ENCODE data around the gene PDXK.
"Not testable (repeated sequence)": the region's sequence is repeated elsewhere in the genome, so short reads cannot be mapped to it uniquely, and the experiment has no call there.

PDXK gene

GRCh38 chr21:43697758-43698643, 20.9 kb upstream of the PDXK start:
- in situ Hi-C loops (cut with MboI; ENCODE audit: low sequenced_read_pairs), result no loop called here

DNA sequence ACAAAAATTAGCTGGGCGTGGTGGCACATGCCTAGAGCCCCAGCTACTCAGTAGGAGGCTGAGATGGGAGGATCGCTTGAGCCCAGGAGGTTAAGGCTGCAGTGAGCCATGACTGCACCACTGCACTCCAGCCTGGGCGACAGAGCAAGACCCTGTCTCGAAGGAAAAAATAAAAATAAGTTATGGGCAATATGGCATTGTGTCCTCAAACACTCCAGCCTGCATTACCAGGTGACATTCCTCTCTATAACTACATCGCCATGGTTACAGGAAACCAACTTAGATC, 19.5 kb upstream of the PDXK start:
- in situ Hi-C loops (cut with MboI; ENCODE audit: low sequenced_read_pairs), result not testable (repeated sequence)

GRCh38 chr21:43699933-43700599, 18.9 kb upstream of the PDXK start:
- in situ Hi-C loops (cut with MboI; ENCODE audit: low sequenced_read_pairs), result no loop called here

DNA sequence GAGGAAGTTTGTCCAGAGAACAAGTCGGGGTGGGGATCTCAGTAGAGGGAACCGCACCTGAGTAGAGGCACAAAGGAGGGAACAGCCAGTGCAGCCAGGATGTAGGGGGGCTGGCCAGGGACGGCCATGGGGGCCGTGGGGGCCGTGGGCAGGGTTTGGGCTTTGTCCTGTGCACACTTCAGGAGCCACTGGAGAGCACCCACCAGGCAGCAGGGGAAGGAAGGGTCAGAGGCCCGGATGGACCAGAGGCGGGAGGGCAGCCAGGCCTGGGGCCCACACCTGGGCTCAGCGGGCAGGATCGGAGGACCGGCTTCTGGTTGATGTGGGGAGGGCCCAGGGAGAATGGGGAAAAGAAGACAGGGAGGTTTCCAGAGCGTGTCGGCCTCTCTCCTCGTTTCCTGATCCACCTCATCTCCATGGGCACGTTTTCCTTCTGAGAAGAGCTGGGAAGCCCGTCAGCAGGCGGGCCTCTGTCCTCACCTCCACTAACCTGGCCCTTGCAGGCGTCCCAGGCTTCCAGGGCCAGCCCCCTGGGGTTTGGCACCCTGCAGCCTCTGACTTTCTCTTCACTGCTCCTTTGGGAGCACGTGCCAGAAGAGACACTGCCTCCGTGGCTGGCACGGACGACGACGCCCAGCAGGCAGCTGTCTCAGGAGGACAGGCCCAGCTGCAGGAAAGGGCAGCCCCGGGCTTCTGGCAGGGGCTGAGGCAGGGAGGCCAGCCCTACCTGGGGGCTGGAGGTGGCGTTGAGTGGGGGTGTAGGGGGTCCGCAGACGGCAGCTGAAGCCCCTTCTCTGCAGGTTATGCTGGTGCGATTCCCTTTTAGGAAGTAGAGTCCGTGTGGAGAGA, 16.8 kb upstream of the PDXK start:
- in situ Hi-C loops (cut with MboI; ENCODE audit: low sequenced_read_pairs), result no loop called here

GRCh38 chr21:43702785-43703034, 16.2 kb upstream of the PDXK start:
- in situ Hi-C loops (cut with MboI; ENCODE audit: low sequenced_read_pairs), result no loop called here

GRCh38 chr21:43703035-43703880, 15.7 kb upstream of the PDXK start:
- in situ Hi-C loops (cut with MboI; ENCODE audit: low sequenced_read_pairs), result no loop called here

- in situ Hi-C loops (cut with MboI; ENCODE audit: low sequenced_read_pairs), result no loop called here
Measured at GRCh38 chr21:43707462-43707861, 11.5 kb upstream of the PDXK start.

DNA sequence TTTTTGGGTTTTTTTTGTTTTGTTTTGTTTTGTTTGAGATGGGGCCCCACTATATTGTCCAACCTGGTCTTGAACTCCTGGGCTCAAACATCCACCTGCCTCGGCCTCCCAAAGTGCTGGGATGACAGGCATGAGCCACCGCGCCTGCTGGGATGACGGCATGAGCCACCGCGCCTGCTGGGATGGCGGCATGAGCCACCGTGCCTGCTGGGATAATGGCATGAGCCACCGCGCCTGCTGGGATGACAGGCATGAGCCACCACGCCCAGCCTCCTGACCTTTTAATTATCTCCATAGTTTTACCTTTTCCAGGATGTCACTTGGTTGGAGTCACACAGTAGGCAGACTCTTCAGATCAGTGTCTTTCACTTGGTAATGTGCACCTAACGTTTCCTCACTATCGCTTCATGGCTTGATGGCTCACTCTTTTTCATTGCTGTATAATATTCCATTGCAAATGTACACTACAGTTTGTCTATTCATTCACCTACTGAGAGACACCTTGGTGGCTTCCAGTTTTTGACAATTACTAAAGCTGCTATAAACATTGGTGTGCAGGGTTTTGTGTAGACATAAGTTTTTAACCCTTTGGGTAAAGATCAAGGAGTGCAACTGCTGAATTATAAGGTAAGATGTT, 10.1 kb upstream of the PDXK start:
- in situ Hi-C loops (cut with MboI; ENCODE audit: low sequenced_read_pairs), result no loop called here

GRCh38 chr21:43712268-43712942, 6.5 kb upstream of the PDXK start:
- in situ Hi-C loops (cut with MboI; ENCODE audit: low sequenced_read_pairs), result no loop called here

- in situ Hi-C loops (cut with MboI; ENCODE audit: low sequenced_read_pairs), result not testable (repeated sequence)
Measured at GRCh38 chr21:43713123-43713522, 5.8 kb upstream of the PDXK start.

DNA sequence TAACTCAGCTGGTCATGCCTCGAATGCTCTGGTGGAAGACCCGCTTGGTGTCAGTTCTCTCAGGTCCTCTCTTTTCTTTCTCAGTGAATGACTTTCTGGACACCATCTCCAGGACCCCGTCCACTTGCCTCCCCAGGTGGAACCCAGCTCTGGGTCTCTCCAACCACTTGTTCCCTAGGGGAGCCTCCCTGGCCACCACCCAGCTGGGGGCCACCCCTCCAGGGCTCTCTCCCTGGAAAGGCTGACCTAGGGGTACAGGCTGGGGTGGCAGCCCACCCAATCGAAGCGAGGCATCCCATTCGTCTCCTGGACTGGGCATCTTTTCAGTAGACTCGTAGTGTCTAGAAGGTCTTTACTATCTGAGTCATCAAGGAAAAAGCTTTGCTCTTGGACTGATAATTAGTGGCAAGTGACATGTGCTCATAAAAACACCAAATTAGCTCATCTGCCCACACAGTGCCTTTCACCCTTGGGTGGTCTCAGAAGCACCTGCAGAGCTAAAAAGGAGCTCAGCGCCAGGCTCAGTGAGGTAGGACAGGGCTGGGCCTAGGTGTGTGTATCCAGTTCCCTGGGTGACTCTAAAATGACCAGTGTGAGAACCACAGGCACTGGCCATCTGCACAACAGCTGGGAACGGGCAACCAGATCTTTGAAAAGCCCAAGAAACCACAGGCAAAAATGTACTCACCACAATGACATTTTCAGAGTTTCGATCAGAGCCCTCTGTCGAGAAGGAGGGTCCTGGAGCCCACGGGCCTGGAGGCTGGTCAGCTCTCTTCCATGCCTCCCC, 2.4 kb upstream of the PDXK start:
- in situ Hi-C loops (cut with MboI; ENCODE audit: low sequenced_read_pairs), result no loop called here

- in situ Hi-C loops (cut with MboI; ENCODE audit: low sequenced_read_pairs), result no loop called here
Measured at GRCh38 chr21:43717166-43717853, 1.6 kb upstream of the PDXK start.

- in situ Hi-C loops (cut with MboI; ENCODE audit: low sequenced_read_pairs), result no loop called here
Measured at GRCh38 chr21:43717967-43718871, 710 bp upstream of the PDXK start.

DNA sequence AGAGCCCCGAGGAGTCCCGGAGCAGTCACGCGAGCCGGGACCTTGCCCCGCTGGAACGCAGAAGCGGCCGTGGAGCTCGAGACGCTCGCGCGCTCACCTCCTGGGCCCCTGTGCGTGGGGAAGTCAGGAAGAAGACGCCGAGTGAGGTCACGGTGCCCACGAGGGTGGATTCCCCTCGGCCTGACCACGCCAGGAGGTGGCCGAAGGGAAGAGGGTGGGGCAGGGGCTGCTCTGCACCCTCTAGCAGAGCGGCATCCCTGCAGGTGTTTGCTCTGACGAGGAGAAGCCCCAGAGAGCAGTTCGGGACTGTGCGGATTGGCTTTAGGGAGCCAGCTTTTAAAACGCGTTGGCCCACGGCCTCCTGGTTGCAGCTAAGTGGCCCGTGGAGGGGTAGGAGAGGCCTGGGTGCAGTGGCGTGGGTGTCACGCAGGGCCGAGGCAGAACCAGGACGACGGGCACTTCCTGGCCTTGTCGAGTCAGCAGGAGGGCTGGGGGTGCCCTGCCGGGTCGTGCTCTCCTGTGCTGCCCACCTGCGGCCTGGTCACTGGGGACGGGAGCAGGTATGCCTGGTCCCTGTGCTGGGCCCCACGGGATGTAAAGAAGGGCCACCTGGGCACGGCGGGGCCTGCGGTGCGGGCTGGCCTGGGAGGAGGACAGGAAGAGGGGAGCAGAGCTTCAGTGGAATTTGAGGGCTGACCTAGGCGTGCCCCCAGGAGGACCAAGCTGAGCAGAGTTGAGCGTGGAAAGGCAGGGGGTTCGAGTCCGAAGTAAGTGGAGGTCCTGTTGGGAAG, 1.0 kb downstream of the PDXK start:
- in situ Hi-C loops (cut with MboI; ENCODE audit: low sequenced_read_pairs), result no loop called here

- in situ Hi-C loops (cut with MboI; ENCODE audit: low sequenced_read_pairs), result no loop called here
Measured at GRCh38 chr21:43720539-43721166, 1.7 kb downstream of the PDXK start.

DNA sequence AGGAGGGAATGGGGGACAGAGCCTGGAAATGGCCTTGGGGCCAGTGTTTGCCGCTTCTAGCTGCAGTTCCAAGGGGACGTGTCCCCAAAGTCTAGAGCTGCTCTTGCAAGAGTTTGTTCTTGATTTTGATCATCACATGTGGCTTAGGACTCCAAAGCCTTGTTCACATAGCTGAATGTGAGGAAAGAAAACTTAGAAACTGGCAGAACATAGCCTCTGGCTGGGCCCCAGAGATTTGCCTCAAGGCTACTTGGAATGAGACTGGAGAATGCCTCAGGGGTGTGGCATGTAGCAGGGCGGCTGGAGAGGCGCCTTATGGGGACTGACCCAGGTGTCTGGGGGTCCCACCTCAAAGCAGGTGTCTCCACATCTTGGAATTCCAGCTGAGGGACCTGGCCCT, 2.3 kb downstream of the PDXK start:
- in situ Hi-C loops (cut with MboI; ENCODE audit: low sequenced_read_pairs), result no loop called here
